GM19238 (cell line): ENCODE data around the gene UIMC1.

ENCODE experiments used
- DNase-seq: peaks from one replicate; pipeline ENCODE4 v3.0.0; 2011; ENCODE audit warnings: low spot score; ENCODE audit not compliant: insufficient read length

The UIMC1 gene

DNA sequence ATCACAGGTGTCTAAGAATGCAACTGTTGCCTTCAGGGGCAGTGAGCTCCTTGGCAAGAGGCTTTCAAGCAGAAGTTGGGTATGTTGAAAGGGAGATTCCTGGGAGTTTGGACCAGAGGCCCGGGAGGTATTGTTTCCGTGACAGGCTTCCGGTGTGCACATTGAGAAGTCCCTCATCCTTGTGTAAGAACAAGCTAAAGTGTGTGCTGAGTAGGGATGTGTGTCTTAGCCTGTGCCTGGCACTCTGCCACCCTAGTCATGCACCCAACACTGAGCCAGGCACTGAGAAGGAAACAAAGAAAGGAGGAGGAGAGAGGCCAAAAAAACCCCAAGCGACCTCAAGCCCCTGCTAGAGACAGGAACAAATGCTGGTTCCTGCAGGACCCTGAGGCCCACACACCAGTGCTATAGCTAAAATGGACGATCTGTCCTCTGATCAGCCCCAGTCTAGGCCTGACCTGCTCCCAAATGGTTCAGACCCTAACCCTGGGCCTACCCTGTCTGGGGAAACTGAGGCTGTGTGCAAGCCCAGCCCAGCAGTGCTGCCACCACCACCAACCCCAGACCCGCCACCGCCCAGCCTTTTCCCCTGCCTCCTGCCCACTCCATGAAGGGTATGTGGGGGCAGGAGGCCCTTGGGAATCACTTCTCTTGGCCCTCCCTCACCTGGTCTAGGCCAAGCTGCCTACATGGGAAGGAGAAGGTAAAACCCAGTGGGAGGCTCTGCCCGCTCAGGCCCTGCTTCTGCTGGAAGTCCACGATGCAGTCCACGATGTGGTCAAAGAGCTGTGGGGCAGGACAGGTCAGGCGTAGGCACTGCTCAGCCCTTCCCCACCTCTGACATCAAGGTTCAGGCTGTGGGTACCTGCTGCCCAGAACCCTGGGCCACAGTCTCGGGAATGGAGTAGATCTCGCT, 120.0 kb downstream of the UIMC1 start:
- no peak for DNase-seq

DNA sequence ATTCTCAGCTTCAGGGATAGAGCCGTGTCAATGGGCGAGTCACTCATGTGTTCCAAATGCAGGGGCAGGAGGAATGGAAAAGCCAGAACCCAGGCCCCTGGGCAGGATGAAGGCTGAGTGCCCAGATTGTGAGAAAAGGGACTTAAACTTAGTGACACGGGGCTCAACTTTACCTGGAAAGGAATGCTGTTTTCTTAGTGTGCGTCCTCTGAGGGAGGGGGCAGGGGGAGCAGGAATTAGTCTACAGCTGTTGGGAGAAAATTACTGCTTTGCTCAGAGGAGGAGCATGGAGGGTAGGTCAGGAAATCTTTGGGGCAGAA, 122.0 kb downstream of the UIMC1 start:
- no peak for DNase-seq

DNA sequence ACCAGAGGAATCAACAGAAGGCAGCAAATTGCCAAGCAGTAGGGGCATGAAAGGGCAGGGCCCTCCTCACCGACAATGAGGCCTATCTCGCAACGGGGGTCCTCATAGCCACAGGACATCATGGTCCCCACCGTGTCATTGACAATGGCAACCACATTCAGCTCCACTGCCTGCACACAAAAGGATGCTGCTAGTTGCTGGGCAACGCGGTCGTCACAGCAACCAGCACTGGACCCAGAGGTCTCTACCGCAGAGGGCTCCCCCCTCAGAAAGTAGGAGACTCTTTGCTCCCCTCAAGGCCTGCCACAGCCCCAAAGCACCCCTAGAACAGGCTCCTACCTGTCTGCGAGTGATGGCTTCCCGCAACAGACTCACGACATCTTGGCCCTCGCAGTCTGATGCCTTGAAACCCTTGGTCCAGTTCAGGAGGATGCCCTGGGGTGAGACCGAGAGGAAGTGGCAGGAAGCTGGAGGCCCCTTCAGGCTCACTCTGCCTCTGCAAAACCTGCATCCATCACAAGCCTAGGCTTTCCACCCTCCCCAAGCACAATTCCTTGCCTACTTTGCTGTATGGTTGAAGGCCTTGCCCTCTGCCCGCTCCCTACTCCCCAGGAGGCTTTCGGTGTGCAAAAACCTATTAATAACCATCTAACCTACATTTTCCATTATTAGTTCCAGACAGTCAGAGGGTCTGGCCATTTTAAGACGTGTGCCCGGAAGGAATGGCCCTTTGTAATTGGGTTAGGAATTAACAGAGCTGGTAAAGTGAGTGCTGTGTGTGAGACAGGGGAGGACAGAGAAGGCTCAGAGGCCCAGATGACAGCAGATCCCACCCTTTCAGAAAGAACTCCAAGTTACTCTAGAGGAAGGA, 122.6 kb downstream of the UIMC1 start:
- DNase-seq = no peak

DNA sequence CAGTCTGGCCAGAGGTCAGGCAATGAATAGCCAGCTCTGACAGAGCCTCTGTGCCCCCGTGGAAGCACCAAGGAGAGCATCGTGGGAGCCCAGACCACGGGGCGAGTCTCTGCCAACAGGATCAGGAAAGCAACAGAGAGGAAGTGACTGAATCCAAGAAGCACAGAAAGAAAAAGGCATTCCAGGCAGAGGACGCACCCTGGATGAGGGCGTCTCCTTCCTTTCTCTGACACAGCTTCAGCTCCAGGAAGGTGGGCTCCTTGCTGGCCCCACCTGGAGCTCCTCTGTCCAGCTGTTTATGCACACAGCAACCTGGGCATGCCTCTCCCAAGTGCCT, 124.0 kb downstream of the UIMC1 start:
- no peak for DNase-seq

DNA sequence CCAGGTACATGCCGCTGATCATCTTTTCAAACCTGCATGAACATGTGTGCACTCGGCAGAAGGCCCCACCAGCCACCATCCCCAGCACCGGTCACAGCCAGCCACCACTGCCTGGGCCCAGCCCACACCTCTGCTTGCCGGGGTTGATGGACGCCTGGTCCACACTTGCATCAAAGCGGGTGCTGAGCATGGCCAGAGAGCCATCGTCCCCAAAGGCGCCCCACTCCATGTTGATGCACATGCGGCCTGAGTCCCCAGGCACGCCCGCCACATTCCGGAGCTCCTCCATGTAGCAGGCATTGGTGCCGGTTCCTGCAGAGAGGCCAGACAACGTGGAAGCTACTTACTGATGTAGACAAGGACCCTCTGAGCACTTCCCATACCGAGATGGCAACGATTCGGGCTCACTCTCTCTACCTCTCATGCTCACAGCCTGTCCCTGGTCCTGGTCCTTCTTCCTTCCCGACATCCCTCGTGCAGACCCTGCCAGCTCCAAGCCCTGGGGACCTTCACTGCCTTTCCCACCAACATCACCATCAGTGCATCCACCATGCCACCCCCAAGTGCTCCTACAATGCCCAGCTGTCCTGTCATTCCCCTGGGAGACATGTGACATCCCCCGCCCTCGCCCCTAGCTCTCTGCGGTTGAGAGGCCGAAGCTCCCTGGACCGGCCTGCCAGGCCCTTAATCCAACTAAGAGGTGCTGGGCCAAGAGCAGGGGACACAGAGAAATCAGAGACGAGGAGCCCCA, 124.6 kb downstream of the UIMC1 start:
- DNase-seq = no peak

DNA sequence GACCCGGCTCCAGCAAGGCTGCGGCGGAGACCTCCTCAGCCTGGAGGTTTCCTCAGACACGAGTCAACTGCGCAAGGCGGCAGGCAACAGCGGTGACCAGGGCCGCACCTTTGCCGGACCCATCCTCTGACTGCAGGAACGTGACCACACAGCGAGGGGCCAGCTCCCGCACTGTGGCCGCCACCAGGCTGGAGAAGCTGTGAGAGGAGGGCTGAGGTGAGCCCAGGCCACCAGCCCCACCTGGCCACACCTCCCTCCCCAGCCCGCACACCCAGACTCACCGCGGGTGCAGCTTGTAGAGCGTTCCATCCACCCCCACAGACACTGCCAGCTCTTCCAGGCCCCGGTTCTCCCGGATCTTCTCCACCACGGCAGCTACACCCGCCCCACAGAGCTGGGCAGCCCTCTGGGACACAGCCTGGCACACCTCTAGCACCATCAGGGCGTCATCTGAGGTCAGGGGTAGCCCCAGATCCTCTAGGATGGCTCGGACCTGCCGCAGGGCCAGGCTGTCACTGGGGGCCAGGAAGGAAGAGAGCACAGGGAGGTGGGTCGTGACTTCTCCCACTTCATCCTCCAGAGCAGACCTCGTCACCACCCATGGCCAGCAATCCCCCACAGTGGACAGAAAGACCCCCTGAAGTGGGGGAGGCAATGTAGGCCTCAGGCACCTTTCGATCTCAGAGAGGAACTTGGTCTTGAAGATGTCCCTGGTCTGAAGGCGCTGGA, 125.4 kb downstream of the UIMC1 start:
- no peak for DNase-seq

DNA sequence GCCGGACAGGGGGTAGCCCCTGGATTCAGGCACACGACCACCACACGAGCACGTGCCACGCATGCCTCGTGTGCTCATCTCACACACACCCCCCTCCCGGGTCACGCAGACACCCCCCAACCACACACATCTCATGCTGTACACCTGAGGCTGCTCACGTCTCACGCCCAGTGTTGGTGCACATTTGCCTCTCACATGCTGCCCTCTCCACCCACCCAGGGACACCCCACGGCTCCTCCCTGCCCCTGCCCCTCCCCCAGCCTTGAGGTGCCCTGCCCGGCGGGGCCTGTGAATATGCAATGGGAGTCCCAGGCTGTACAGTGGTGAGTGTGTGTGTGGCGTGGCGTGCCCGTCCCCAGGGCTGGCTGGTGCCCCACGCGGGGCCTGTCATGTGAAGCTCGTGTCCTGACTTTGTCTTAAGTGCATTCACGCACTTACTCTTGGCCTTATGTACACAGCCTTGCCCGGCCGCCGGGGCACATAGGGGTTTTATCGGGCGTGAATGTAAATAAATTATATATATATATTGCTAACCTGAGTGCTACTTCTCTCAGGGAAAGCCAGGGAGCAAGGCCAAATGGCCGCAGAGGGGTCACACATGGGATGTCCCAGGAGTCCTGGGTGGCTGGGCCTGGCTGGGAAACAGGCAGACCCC, 126.1 kb downstream of the UIMC1 start:
- no peak for DNase-seq

DNA sequence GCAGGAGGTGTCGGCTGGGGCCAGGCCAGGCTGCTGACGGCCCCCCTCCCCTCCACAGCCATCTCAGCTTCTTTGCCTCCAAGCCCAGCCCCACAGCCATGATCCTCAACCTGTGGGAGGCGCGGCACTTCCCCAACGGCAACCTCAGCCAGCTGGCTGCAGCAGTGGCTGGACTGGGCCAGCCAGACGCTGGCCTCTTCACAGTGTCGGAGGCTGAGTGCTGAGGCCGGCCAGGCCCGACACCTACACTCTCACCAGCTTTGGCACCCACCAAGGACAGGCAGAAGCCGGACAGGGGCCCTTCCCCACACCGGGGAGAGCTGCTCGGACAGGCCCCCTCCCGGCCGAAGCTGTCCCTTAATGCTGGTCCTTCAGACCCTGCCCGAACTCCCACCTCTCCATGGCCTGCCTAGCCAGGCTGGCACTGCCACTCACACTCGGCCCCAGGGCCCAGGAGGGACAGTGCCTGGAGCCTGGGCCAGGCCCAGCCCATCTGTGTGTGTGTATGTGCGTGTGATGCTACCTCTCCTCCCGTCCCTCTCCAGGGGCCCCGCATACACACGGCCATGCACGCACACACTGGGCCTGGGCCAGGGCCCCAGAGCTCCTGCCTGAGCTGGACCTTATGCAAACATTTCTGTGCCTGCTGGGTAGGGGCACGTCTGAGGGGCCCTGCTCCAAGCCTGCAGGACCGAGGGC, 126.8 kb downstream of the UIMC1 start:
- DNase-seq = no peak

DNA sequence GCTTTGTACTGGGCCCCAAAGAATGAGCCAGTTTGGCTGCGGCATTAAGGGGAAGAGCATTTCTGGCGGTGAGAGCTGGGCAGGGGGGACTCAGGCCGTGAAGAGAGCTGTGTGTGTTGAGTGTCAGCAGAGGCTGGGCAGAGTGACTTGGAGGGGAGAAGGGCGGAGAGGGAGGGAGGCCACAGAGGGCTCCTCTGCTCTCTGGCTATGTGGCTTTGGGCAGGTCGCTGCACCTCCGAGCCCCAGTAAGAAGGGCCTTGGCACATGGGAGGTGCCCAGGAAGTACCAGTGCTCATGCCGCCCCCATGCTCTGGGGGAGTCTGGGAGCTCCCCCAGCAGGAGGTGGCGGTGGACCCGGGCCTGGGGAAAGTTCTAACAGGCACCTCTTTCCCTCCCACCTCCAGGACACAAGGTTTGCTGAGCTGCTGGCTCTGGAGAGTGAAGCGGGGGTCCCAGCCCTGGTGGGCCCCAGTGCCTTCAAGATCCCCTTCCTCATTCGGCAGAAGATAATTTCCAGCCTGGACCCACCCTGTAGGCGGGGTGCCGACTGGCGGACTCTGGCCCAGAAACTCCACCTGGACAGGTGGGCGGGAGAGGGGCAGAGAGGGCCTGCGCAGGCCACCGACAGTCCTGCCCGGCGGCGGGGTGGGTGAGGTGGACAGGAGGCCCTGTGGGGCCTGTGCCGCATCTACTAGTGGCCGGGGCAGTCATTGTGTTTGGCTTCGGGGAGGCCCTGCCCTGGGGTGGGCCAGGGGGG, 127.5 kb downstream of the UIMC1 start:
- no peak for DNase-seq

DNA sequence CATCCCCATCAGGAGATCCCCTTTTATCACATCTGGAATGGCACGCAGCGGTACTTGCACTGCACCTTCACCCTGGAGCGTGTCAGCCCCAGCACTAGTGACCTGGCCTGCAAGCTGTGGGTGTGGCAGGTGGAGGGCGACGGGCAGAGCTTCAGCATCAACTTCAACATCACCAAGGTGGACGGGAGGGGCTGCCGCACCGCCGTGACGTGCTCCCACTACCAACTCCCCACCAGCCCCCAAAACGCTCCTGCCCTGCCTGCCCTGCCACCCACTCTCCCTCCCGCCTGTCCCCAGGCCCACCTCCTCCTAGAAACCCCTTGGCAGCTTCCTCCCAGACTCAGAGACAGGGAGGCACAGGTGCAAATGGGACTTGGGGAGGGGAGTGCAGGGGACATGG, 128.1 kb downstream of the UIMC1 start:
- DNase-seq = no peak

DNA sequence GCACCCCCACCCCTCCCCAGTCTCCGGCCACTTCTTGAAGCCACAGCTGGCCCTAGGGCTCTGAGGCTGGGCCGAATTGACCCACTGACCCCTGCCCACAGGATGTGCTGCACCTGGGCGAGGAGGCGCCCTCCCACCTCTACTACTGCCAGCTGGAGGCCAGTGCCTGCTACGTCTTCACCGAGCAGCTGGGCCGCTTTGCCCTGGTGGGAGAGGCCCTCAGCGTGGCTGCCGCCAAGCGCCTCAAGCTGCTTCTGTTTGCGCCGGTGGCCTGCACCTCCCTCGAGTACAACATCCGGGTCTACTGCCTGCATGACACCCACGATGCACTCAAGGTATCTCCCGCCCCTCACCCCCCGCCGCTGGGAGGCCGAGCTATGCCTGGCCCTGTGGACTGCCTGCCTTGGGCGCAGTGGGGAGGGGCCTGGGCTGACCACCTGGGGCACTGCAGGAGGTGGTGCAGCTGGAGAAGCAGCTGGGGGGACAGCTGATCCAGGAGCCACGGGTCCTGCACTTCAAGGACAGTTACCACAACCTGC, 128.7 kb downstream of the UIMC1 start:
- no peak for DNase-seq

DNA sequence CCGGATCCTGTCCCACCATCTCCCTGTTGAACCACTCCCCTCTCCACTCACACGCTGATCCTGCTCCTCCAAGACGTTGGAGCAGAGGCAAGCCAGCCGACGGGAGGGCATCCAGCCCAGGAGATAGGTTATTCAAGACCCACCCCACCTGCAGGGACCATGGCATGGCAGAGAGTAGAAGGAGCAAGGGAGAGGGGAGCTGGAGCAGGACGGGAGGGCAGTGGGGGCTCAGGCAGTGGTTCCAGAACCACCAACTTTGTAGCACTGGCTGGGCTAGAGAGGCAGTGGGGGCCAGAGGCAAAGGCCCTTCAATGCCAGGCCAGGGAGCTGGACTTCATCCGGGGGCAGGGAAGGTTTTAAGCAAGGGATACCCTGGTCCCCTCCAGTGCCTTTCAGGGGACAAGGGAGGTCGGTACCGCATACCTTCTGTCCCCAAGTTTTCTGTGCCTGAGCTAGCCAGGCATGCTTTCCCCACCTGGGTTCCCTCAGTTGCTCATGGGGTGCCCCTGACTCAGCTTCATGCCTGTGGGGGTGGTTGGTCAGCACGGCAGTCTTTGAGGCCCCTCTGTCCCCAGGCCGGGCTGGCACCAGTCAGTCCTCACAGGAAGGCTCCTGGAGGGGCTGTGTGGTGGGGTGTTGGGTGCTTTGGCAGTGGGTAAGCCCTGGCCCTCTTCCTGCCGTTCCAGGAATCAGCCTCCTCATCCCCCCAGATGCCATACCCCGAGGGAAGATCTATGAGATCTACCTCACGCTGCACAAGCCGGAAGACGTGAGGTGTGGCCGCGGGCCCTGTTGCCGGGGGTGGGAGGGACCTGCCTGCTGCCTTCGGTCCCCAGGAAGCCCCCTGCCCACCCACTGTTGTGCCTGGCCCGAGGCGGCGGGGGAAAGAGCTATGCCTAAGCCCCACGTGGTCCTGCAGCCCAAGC, 129.8 kb downstream of the UIMC1 start:
- DNase-seq = no peak

DNA sequence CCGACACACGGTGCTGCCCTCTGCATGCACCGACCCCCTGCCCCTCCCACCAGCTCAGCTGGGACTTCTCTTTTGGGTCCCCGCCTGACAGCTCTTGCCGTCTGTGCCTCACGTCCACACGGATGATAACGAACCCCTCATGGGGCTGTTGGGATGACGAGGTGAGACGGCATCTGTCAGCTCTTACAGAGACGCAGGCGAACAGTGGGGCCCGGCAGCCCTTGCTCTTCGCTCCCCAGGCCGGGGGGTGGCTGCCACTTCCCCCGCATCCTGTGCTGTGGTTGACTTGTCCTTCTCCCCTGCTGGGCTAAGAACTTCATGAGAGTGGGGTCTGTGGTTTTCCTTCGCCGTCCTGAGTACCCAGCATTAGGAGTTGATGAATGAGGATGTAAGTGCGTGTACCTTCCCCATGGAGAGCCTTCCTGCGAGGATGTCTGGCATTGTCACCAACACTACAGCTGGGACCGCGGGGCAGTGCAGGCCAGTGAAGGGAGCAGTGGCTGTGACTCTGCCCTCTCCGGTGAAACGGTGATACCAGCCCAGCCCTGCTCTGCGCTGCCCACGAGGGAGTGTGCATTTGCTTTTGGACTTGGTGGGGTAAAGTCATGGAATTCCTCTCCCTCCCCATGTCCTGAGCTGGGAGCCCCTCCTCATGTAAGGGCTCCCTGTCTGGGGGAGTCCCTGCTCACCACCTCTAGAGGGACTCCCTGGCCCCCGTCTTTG, 130.6 kb downstream of the UIMC1 start:
- DNase-seq = no peak

DNA sequence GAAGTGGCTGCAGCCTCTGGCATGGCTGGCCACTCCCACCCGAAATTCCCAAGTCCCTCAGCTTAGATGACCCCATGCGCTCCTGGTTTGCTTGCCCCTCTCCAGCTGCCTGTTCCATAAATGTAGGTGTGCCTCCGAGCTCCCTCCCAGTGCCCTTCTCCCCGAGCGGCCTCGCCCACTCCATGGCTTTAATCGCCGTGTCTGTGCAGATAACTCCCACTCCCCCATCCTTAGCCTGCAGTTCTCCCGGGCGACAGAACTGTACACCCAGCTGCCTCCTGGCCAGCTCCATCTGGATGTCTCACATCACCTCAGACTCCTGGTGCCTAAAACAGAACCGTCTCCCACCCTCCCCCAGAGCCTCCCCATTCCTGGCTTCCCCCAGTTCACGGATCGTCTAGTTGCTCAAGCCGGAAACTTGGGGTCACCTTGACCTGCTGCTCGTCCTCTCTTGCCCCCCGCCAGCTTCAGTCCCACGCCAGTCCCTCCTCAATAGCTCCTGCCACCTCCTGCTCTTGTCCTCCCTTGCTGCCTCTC, 131.5 kb downstream of the UIMC1 start:
- no peak for DNase-seq

DNA sequence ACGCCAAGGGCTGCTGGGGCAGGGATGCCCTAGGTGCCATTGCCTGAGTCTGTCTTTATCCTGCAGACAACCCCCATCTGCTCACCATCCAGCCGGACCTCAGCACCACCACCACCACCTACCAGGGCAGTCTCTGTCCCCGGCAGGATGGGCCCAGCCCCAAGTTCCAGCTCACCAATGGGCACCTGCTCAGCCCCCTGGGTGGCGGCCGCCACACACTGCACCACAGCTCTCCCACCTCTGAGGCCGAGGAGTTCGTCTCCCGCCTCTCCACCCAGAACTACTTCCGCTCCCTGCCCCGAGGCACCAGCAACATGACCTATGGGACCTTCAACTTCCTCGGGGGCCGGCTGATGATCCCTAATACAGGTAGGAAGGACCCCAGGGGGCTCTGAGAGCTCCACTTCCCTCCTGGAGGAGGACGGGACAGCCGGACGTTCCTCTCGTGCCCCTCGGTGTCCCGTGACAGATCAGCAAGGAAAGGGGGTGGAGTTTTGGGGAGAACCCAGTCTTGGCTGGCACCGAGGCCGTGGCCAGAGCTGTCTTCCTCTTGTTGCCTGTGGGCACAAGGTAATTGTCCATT, 132.3 kb downstream of the UIMC1 start:
- no peak for DNase-seq

DNA sequence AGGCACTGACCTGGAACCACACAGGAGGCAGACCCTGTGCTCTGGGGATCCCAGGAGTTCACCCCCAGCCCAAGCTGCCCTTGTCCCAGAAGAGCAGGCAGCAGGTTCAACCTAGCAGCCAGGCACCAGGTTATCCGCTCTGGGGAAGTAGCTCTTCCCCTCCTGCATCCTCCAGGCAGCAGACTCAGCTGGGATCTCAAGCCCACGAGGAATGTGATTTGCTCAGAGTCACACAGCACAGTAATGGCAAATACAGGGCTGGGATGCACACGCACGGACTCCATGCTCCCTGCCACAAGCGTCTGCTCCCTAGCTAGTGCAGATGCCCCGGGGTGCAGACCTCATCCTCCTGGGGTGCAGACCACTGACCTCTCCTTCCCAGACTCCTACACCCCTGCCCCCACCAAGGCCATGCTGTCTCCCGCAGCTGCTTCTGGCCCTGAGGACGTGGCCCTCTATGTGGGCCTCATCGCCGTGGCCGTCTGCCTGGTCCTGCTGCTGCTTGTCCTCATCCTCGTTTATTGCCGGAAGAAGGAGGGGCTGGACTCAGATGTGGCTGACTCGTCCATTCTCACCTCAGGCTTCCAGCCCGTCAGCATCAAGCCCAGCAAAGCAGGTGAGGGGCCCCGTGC, 132.9 kb downstream of the UIMC1 start:
- DNase-seq = no peak
